Body of pancreas (tissue), 4 donors: Measurements from ENCODE around the gene RSPRY1.
A peak's percentile ranks its signal among the peaks of the same experiment; 100 is the strongest.

Source experiments
- CTCF ChIP-seq, 7 experiments: fragments of 450-650 bp in 4 of 7; fragments of 200-600 bp in 3 of 7; sonication (generic) in 3 of 7; IDR thresholded peaks; one replicate each; pipeline ENCODE4 v1.5.1; 2016 to 2019; ENCODE audit warnings: antibody characterized with exemption in 7 of 7
- POLR2A ChIP-seq, 3 donors: fragments of 450-650 bp; IDR thresholded peaks; one replicate each; pipeline ENCODE4 v1.6.1; 2016; ENCODE audit warnings: antibody characterized with exemption in 3 of 3, mild to moderate bottlenecking in 2 of 3

DNA sequence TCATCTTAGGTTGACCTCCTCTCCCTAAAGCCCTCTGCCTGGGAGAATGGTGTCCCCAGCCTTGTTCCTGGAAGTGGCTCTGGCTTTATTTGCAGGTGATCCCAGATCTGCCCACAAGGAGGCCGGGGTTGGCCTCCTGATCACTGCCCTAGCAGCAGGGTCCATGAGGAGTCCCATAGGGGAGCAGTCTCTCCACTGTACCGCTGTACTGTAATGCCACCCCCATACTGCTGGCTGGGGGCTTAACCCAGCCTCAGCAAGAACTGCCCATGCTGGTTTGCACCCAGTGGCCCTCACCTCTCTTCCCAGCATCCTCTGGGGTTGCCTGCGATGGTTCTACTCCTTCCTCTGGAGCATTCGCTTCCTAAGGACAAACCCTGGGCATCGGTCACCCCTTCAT is 39.4 kb upstream of the RSPRY1 start:
- peak in 2 of 7 experiments; percentile 10 to 12 for TF ChIP-seq CTCF (IDR thresholded peaks at IDR 0.05)
- no peak for TF ChIP-seq POLR2A (IDR thresholded peaks at IDR 0.05)
